Astrocyte of the hippocampus (primary cell): ENCODE data around the gene CA10.

Experiments
- DNase-seq: peaks from one replicate; pipeline ENCODE4 v3.0.0; 2011; ENCODE audit warnings: low read depth, low spot score

The CA10 gene

DNA sequence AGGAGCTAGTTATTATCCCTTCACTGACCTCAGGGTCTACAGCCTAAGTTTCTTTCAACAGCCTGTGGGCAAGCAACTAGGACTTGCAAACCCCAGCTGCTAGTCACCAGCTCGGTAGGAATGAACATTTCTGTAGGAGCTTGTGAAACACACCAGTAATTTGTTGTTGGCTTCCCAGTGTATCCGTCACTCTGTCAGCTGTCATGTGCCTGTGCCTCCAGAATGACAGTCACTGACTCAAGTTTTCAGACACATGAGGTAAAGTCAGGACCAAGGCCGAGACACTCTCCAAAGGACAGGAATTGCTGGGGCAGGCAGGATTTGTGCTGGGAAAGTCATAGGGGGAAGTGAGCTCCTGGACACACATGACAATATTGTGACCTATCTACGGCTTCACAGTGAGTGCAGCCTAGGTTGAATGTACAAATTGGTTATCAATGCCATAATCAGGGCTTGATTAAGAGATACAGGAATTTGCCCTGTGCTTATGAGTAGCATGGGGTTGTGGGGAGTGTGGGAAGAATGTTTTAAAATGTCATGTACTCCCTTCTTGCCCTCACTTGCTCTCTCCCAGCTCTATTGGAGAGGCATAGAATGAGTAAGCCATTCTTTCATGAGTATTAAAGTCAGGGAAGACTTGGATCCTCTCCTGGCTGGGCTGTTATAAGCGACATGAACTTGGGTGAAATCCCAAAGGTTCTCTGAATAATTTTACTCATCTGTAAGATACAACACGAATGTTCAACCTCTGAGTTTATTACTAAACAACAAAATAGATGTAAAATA is 506.8 kb downstream of the CA10 start:
- DNase-seq: no peak

DNA sequence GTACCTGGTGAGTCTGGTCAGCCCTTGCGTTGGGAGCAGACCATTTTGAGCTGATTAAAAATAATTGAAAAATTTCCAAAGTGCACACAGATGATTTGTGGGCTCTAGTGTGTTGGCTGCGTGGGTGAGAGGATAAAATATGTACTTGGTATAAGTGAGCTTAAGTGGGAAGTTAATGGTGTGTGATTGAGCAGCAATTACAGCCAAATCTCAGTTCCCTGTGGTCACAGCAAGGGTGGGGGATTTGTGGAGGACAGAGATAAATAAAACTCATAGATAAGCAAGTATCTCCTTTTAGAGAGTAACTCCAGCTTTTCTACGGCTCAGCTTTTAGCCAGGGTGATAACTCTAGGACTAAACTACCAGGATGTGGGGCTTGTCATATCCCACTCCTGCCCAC is 507.7 kb downstream of the CA10 start:
- DNase-seq: no peak

DNA sequence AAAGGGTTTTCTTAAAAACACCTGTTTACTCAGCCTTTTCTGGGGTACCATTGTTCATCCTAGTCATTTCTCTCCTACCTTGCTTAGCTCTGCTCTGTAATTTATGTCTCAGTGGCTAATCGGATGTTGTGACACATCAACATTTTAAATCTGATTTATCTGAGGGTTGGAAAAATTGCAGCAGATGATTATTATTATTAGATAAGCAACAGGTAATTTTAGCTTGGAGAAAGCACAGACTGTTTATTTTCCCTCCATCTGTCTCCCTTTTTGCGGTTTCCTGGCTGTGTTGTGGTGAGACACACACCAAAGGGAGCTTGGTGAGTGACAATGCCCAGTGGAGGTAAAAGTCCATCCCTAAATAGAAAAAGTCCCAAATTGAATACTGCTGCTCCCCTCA is 508.3 kb downstream of the CA10 start:
- DNase-seq: no peak

DNA sequence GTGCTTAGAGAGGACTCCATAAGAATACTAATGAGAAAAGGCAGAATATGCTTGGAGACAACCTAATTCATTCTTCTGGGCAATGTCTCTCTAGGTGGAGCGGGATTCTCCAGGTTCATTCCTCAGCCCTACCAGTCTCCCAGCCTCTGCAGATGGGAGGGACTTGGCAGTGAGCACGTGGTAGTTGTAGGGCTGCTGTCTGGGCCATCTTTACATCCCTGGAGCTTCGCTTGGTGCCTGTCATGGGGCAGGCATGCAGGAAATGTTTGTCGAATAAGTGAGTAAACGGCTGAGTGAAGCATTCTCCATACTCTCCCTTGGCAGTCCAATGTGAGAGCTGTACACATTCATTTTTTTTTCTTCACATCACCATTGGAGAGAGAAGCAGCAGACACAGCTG is 510.7 kb downstream of the CA10 start:
- peak; percentile 50 for DNase-seq

DNA sequence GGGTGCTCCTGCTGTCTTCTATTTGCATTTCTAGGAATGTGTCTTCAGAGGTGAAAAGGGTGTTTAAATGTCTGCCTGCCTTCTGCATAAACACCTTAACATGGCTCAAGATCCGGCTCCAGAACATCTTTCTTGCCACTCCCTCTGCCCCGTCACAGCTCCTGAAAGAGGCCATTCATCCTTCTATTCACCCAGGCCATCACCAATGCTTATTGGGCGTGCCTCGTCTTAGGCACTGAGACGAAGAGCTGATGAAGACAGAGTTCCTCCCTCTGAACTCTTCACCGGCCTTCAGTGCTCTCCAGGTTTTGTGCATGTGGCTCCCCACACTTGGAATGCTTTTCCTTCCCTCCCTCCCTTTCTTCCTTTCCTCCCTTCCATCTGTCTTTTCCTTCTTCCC is 511.4 kb downstream of the CA10 start:
- DNase-seq: no peak

DNA sequence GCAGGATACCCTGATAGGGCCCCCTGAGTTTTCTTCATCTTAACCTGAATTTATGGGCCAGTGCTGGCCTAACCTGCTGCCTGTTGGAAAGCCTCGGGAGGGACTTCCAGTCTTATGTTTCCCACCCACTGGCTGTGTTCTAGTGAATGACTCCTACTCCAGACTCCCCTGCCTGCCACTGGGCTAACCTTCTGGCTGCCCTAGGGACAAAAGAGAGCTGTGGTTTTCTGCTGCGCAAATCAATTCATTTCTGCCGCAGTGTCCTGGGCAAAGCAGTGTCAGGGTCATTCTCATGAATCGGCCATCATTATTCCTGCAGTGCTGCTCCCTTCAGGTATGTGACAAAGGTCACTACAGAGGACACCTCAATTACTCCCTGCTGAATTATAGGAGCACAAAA is 512.0 kb downstream of the CA10 start:
- DNase-seq: no peak

DNA sequence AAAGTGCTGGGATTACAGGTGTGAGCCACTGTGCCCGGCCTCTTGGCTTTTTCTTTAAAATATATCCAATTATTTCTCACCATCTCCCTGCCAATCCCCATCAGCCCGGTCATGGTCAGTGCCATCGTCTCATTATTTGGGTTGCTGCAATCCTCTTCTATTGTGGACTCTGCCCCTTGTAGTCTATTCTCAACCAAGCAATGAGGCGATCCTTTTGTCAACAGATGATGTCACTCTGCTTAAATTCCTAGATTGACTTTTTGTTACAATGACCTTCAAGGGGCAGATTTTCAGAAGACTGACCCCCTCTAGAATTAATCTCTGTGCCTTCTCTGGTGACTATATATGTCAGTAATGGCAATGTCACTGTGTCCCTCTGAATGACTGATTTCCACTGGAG is 513.5 kb downstream of the CA10 start:
- no peak for DNase-seq

DNA sequence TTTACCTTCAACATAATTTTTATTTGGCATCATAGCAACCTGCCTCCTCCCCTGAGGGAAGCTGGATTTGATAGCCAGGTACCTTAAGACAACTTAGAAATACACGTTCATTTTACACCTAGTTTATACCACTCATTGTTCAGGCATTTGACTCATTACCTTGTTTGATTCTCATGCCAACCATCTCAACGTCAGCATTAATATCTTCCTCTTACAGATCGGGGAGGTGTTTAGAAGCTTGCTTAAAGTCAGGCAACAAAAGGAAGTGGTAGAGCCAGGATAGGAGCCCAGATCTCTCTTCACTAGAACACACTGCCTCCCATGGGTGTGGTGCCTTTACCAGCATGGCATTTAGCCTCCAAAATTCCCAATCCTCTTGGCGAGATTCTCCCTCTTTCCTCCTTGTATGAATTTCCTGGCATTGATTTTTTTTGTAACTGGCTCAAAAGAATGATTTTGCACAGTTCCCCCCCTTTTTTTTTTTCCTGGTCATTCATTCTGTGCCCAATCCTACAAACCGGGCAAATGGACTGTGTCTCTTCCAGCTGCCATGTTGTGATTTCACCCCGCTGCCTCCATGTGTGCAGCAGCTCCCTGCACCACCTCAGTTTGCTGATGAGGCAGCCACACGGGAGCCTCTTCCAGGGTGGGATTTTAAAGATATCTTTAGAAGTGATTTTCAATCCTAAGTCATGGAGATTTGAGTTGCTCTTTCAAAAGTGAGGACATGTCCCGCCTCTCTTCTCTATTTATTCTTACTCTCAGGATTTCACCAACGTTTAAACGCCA is 514.6 kb downstream of the CA10 start:
- no peak for DNase-seq

DNA sequence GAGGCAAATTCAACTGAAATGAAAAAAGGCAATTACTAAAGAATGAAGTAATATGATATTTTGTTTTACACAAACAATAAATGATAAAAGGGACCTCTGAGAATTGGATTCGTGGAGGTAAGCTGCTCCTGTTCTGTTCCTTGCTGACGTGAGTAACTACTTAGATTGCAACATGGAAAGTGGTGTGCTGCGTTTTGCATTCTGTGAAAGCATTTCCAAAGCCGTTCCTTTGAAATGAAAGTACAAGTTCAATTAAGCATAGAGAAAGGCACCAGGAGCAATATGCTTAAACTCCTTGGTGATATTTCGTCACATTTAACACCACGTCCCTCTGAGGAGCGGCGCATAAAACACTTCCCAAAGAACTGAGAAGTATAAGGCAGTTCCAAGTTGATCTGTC is 516.5 kb downstream of the CA10 start:
- no peak for DNase-seq

DNA sequence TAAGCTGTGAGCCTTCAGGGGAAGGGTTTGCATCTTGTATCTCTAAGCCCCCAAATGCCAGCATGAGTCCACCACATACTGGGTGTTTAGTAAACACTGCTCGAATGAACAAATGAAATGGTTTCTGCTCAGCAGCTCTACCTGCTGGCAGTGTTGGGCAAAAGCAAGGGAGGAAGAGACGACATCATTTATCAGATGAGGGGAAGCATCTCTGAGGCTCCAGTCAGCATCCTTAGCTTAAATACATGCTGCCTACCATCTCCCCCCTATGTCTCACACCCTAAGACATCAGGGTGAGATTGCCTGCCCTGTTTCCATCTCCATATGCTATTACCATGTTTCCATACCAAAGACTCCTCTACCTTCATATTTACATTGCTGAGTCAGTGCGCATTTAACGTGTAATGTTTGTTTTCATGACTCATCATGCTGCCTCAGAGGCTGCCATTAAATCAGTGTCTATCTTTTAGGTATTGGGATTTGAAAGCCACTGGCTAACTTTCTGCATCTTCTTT is 518.3 kb downstream of the CA10 start:
- peak; percentile 25 for DNase-seq

DNA sequence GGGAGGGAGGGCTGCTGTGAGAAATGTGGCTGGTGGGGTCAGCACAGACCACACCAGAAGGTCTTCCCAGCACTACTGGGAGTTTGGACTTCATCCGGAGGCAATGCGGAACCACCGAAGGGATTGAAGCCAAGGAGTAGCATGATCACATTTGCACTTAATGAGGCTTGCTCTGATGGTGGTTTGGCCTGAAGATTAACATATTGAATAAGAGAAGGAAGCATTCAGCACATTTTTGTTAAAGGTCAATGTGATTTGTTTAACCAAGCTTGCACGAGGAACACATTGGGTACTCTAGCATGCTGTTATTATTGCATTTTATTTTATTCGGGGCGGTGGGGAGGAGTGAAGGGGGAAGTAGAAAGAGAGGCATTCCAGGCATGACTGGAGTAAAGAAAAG is 519.5 kb downstream of the CA10 start:
- DNase-seq: peak; percentile 86

DNA sequence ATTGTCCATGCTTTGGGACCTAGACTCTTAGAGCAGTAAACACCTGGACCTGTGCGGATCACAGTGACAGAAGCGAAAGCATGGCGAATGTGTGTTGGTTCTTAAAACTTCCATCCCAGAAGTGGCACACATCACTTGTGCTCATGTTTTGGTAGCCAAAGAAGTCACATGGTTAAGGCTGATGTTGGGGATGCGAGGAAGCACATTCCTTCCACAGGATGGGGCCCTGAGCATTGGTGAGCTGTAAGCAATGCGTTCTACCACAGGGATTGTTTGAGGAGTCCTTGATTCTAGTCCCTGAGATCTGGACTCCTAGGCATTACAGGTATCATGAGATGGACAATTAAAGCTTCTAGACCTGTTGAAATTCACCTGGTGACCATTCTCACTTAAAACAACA is 522.2 kb downstream of the CA10 start:
- no peak for DNase-seq

DNA sequence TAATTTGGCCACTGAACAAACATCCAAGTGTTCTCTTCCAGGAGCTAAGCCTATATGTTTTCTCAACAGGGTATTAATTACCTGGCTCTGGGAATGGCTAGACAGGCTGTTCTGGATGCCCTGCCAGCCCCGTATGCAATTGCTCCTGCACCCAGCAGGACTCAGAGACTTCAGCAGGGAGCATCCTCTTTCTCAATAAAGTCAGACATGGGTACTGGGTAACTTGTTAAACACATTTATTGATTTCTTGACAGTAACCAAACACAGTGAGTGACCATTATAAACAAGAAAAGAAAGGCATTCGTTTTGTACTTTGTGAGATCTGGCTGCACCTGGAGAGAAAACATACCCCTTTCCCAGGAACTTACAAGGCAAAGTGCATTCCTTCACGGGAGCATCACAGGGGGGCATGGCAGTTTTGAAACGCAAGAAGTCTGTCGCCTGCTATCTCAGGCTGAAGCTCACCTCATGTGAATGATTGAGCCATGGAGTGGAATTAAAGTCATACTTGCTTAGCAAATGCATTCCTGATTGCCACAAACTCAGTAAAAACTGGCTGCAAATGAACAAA is 528.3 kb downstream of the CA10 start:
- DNase-seq: peak; percentile 51

DNA sequence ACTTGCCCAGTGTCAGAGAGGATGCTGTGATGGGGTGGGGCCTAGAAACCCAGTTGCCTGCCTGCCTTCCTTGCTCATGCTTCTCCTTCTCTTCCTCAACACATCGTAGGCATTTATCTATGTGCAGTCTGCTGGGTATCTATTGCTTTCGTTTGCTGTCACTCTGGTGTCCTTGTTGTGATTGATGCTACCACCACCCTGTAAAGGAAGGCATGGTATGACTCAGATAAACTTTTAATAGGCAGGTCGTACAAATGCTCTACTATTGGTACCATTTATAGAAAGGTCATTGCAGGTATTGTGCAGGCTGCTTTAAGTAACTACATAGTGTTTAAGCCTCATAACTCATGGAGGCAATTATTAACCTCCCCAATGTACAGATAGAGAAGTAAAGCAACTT is 529.3 kb downstream of the CA10 start:
- DNase-seq: no peak

DNA sequence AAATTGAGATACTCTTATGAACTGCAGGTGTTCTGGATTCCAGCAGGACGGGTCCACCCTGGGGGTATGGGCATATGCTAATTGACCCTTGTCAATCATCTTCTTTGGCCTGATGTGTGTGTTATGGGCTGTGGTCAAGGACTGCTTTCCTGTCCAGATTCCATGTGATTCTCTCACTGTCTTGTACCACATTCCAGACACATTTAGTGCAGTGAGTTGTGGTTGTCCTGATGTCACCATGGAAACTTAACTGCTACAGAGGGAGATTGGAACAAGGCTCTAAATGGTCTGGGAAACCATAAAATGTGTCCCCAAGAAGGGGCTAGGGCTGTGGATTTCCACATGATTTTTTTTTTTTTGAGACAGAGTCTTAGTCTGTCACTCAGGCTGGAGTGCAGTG is 530.7 kb downstream of the CA10 start:
- DNase-seq: peak; percentile 69

DNA sequence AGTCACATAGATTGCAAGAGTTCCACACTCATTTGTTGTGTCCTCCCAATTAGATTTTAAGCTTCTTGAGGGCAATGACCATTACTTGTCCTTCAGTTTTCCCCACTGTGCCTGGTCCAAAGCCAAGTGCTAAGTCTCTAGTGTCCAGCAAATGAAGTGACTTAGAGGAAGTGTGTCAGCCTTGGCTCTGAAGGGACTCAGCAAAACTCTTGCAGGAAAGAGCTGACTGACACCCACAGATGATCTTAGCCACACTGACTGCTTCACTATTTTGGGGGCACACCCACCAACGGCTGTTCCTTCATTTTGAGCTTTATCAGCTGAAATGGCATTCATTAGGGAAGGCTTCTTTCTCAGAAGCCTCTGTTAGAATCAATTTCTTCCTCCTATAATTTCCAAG is 540.0 kb downstream of the CA10 start:
- no peak for DNase-seq

DNA sequence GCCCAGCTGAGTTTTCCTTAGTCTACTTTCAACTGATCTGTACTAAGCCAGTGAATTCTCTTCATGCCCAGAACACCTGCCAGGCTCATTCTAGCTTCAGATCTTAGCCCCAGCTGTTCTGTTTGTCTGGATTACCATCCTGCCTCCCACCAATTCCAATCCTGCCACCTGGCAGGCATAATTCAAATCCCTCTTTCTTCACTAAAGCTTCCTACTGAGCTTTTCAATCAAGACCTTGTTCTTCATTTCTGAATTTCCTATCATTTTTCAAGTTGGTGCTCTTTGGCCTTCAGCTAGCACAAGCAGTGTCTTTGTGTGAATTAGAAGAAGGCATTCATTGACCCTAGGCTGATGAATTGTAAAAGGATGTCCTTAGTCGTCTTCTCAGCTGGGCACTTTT is 540.5 kb downstream of the CA10 start:
- DNase-seq: no peak

DNA sequence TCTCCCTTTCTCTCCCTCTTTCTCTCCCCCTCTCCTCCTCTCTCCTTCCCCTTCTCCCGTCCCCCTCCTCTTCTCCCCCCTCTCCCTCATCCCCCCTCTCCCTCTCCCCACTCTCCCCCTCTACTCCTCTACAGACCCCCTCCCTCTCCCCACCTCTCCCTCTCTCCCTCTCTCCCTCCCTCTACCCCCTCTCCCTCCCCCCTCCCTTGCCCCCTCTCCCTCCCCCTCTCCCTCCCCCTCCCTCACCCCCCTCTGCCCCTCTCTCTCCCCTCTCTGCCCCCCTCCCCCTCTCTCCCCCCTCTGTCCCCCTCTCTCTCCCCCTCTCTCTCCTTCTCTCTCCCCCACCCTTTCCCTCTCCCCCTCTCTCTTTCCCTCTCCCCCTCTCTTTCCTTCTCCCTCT is 545.3 kb downstream of the CA10 start:
- no peak for DNase-seq

DNA sequence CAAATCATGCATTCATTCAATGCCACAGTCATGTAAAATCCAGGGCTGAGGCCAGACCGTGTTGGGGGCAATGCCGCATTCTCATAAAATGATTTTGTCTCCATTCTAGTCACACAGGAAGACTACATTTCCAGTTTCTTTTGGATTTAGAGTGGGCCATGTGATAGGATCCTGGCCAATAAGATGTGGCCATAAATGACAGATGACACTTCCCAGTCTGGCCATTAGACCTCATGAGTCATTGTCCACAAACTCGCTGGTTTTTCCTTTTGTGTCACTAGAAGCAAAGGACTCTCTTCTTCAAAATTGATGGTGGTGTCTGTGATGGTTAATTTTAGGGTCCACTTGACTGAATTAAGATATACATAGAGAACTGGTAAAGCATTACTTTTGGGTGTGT is 545.8 kb downstream of the CA10 start:
- DNase-seq: no peak

DNA sequence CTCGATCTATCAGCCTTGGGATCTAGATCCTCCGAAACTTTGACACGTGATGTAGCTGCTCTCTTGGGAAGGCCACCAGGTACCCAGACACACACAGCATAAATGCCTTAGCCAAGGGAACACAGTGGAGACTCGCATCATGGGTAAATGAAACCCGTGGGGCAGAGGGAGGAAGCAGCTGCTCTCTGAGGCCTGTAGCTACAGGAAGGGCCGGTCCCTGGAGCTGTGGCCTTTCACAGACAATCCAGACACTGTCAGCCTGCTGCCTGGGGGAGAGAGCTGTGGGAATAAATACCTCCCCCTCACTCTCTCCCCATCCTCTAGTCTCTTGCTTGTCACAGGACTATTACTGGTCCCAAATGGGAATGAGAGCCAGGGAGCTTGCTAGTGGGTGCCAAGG is 546.9 kb downstream of the CA10 start:
- DNase-seq: no peak

DNA sequence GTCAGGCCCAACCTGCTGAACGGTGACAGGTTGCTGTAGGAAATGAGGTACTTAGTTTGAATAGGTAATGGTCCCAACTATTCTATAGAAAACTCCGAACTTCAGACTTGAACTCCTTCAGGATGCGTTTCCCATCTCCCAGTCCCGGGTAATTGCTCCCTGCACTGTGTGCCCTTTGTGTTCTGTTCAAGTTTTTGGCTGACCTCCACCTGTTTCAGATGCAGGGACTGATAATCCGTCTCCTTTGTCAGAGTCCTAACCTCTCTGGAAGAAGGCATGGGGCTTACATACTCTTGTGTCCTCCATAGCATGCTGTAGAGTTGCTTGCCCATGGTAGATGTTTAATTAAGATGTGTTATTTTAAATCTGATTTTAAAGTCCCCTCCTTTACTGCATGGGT is 547.7 kb downstream of the CA10 start:
- no peak for DNase-seq

DNA sequence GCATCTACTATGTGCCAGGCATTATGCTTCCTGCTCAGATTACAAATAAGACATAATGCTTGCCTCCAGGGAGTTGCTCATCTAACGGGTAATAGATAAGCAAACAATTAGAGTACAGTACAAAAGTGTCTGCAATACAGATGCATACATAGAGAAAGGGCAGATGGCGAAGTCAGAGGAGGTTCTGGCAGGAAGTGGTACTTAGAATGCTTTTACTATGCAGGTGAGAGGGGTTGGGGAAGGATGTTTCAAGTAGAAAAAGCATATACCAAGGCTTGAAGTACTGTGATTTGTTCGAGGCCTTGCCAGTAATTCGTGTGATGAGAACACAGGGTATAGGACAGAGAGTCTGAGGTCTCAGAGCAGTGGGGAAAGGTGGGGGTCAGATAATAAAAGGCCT is 548.4 kb downstream of the CA10 start:
- no peak for DNase-seq
